ENCODE data around the gene KCNJ15. TPM values are rescaled to one million over a fixed set of nuclear protein-coding genes. Genes with fewer than 3 reads are reported as not detected.

KCNJ15 gene
- total and polyA plus RNA-seq, 9 donors = 0.20 to 1.1 (median 0.35) TPM; not detected in 1

DNA sequence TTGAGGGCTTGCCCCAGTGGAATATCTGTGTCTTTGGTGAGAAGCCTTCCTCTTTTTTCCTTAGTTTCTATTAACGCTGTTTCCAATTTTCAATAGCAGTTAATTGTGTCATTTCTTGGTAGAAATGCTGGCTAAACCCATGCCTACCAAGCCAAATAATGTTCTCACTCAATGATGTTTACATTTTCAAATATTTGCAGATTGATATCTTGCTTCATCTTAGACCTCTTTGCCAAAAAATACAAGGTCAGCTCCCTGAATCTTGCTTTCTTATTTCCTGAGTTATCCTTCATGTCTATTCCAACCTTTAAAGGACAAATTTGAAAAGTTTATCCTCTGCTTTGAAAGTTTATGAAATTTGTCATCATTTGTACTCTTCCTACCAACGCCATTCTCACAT is 5.1 kb downstream of the KCNJ15 start:
- no peaks in the 10 kb centered on the region for H3K27me3 ChIP-seq
- H3K4me1 ChIP-seq (ENCODE audit: insufficient read depth) = no peaks in the 10 kb centered on the region
- H3K36me3 ChIP-seq = no peaks in the 10 kb centered on the region
- intact Hi-C loops (cut with DNase I) = no loop called here
- no peak overlapping the region for H3K27ac ChIP-seq
- no peak for DNase-seq
- TF ChIP-seq EP300 (IDR thresholded peaks at IDR 0.05) = no peak
- TF ChIP-seq, protein P1, sequence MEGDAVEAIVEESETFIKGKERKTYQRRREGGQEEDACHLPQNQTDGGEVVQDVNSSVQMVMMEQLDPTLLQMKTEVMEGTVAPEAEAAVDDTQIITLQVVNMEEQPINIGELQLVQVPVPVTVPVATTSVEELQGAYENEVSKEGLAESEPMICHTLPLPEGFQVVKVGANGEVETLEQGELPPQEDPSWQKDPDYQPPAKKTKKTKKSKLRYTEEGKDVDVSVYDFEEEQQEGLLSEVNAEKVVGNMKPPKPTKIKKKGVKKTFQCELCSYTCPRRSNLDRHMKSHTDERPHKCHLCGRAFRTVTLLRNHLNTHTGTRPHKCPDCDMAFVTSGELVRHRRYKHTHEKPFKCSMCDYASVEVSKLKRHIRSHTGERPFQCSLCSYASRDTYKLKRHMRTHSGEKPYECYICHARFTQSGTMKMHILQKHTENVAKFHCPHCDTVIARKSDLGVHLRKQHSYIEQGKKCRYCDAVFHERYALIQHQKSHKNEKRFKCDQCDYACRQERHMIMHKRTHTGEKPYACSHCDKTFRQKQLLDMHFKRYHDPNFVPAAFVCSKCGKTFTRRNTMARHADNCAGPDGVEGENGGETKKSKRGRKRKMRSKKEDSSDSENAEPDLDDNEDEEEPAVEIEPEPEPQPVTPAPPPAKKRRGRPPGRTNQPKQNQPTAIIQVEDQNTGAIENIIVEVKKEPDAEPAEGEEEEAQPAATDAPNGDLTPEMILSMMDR (IDR thresholded peaks at IDR 0.05) = no peak
- TF ChIP-seq POLR2A (IDR thresholded peaks at IDR 0.05) = no peak
- 82 to 96% (median 93%) methylated on average over 2 of the region's 2 CpGs for WGBS, 3 donors
- no peaks in the 10 kb centered on the region for H3K9me3 ChIP-seq
- no peak overlapping the region for H3K4me3 ChIP-seq

DNA sequence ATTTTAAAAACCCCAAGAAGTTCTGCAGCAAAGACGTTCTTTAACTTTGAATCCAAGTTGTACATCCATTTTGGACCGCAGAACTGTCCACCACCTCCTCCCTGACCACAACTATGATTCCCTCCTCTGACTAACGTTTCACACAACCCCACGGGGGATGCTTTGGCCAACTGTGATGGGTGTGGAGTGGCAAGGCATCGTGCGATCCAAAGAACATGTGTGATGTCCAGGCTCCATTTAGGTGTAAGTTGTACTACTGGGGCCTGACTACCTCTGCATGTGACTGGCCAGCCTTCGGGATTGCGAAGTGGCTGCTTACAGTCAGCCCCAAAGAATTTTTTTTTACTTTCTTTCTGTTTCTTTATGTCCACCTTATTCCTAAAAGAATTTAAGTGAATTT is 6.7 kb downstream of the KCNJ15 start:
- no peak for DNase-seq
- no peaks in the 10 kb centered on the region for H3K36me3 ChIP-seq
- 77 to 85% (median 84%) methylated on average over 8 of the region's 8 CpGs for WGBS, 3 donors
- H3K4me3 ChIP-seq = no peak overlapping the region
- intact Hi-C loops (cut with DNase I) = no loop called here
- H3K27me3 ChIP-seq = no peaks in the 10 kb centered on the region
- no peaks in the 10 kb centered on the region for H3K9me3 ChIP-seq
- H3K4me1 ChIP-seq (ENCODE audit: insufficient read depth) = no peaks in the 10 kb centered on the region
- H3K27ac ChIP-seq = no peak overlapping the region
- TF ChIP-seq POLR2A (IDR thresholded peaks at IDR 0.05) (no peak), EP300 (IDR thresholded peaks at IDR 0.05) (no peak)
- TF ChIP-seq, protein P1 (IDR thresholded peaks at IDR 0.05) = no peak

DNA sequence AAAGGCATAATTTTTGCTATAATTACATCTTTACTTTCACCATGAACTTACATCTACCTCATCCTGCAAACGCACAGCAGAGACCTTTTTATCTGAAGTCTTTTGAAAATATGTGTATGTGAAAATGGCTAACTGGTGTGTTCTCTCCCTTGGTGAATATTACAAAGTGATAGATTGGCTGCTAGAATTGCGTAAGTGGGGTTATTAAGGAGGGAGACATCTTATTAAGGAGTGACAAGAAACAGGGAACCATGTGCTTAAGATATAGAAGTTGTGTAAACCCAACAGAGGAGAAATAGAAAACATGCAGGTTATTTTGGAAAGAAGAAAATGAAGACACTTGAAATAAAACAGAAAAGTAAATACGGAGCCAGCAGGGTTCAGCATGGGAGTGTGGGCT is 7.8 kb downstream of the KCNJ15 start:
- intact Hi-C loops (cut with DNase I) = no loop called here
- Histone ChIP-seq H3K27ac (no peak overlapping the region), H3K4me1 (ENCODE audit: insufficient read depth) (no peaks in the 10 kb centered on the region), H3K36me3 (no peaks in the 10 kb centered on the region), H3K27me3 (no peaks in the 10 kb centered on the region), H3K4me3 (no peak overlapping the region), H3K9me3 (no peaks in the 10 kb centered on the region)
- no peak for DNase-seq
- 30 to 37% (median 37%) methylated on average over 3 of the region's 3 CpGs for WGBS, 3 donors
- TF ChIP-seq, protein P1 (IDR thresholded peaks at IDR 0.05) = no peak

DNA sequence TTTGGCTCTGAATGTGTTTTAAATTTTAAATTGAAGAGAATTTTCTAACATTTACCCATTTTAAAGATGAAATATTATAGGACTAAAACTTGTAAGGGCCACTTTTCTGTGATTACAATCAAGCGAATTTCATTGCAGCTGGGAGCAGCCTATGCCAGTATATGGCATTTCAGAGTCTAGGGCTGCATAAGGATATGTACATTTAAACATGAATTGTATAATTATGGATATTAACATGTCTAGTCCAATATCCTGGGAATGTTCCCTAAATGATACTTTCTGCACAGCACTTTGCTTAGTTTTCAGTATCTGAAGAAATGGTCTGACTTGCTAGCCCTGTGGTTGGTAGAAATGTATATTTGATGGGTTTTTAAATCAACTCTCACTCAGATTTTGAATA is 8.4 kb downstream of the KCNJ15 start:
- no peaks in the 10 kb centered on the region for H3K36me3 ChIP-seq
- no peaks in the 10 kb centered on the region for H3K4me1 ChIP-seq (ENCODE audit: insufficient read depth)
- intact Hi-C loops (cut with DNase I) = no loop called here
- no peak overlapping the region for H3K4me3 ChIP-seq
- TF ChIP-seq EP300 (IDR thresholded peaks at IDR 0.05) (no peak), POLR2A (IDR thresholded peaks at IDR 0.05) (no peak)
- TF ChIP-seq, protein P1 (IDR thresholded peaks at IDR 0.05) = no peak
- no peaks in the 10 kb centered on the region for H3K27me3 ChIP-seq
- no peak overlapping the region for H3K27ac ChIP-seq
- no peaks in the 10 kb centered on the region for H3K9me3 ChIP-seq
- WGBS, 3 donors = 91 to 96% (median 96%) methylated on average over 1 of the region's 1 CpG
- no peak for DNase-seq

DNA sequence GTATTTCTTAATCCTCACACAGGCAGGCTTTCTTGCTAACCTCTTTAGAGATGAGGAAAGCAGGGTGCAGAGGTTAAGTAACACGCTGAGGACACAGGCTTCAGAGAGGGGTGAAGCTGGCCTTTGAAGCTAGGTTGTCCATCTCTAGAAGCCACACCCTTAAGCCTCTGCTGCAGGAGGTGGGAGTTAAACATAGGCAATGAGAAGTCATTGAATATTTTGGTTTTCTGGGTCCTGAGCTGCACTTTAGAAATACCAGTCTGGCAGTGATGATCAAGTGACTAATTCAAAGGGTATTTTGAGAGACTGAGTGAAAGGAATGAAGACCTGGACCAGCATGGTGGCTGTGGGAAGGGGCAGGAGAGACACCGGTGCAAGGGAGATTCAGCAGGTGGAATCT is 9.9 kb downstream of the KCNJ15 start:
- Histone ChIP-seq H3K27ac (no peak overlapping the region), H3K36me3 (no peaks in the 10 kb centered on the region), H3K4me3 (no peak overlapping the region), H3K9me3 (no peaks in the 10 kb centered on the region), H3K4me1 (ENCODE audit: insufficient read depth) (no peaks in the 10 kb centered on the region), H3K27me3 (no peaks in the 10 kb centered on the region)
- 76 to 88% (median 87%) methylated on average over 2 of the region's 2 CpGs for WGBS, 3 donors
- no peak for DNase-seq
- no peak for TF ChIP-seq EP300 (IDR thresholded peaks at IDR 0.05)
- TF ChIP-seq, protein P1 (IDR thresholded peaks at IDR 0.05) = no peak
- no peak for TF ChIP-seq POLR2A (IDR thresholded peaks at IDR 0.05)
- intact Hi-C loops (cut with DNase I) = no loop called here

Data from ovary (tissue), 9 donors.